ENCODE results near the gene NEDD9.

NEDD9 gene

DNA sequence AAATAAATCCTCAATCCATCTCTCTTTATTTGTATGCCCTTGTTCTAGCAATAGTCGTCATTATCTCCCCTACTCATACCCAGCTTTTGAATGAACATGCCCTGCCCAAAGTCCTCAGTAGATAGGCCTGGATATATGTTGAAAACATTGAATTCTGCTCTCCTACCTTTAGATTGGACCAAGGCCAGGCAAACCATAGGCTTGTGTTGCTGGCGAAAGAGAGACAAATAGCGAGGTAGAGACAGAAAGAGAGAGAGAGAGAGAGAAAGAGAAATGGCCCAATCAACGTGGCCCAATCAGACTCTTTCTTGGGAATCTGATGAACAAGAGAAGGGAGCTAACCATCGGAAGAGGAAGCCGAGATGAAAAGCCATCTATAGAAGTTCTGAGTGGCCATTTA is 45.2 kb downstream of the NEDD9 start:
- H3K4me3 ChIP-seq (ENCODE audit: low read length) = no peak overlapping the region
- no peak for TF ChIP-seq ZNF274 (IDR thresholded peaks at IDR 0.05; ENCODE audit: low read depth, low read length)

DNA sequence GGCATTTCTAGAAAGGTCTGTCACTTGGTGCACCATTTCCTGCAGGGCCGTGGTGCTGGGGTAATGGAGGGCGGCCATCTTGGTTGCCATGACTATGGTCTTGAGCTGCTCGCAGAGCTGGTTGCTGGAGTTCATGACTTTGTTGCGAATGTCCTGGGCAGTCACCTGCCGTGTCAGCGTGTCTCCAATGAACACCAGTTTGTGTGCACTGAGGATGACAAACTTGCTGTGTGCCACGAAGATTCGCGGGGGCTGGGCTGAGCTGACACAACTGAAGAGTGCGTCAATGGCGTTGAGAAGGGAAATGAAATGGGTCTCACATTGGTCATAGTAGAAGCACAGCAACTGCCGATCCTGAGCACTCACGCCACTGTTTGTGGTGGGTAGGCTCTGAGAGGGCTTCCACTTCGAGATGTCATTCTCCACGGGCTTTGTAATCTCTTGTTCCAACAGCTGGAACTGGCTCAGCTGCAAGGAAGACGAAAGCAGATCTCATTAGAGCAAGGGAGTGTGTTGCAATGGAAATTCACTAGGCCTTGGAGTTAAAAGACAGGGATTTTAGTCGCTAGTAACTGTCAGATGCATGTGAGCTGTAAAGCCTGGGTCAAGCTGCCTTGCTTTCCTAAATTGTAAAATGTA is 47.1 kb downstream of the NEDD9 start:
- no peak for TF ChIP-seq ZNF274 (IDR thresholded peaks at IDR 0.05; ENCODE audit: low read depth, low read length)
- no peak overlapping the region for H3K4me3 ChIP-seq (ENCODE audit: low read length)

DNA sequence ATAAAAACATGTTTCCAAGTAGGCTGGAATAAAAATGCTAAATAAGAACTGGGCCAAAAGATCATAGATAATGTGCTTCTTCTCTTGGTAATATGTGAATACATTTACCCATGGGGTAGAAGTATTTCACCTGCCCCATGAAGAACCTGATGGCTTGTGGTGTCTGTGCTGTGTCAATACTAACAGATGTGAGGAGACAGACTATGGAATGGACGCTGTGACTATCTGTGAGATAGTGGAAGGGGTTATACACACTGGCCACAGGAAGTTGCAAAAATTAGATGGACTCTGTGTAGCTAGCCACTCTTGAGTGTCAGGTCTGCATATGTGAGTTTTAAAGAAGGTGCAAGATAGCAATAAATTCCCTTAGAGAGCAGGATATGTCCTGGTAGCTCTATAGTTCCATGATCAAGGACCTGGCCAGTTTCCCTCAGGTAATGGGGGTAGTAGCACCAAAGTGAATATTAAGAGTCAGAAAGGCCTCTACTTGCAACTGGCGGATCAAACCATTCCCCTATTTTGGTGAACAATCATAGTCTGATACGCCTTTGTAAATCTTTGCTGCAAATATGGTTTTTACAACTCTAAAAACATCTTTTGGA is 48.6 kb downstream of the NEDD9 start:
- no peak overlapping the region for H3K4me3 ChIP-seq (ENCODE audit: low read length)
- TF ChIP-seq ZNF274 (IDR thresholded peaks at IDR 0.05; ENCODE audit: low read depth, low read length) = no peak

DNA sequence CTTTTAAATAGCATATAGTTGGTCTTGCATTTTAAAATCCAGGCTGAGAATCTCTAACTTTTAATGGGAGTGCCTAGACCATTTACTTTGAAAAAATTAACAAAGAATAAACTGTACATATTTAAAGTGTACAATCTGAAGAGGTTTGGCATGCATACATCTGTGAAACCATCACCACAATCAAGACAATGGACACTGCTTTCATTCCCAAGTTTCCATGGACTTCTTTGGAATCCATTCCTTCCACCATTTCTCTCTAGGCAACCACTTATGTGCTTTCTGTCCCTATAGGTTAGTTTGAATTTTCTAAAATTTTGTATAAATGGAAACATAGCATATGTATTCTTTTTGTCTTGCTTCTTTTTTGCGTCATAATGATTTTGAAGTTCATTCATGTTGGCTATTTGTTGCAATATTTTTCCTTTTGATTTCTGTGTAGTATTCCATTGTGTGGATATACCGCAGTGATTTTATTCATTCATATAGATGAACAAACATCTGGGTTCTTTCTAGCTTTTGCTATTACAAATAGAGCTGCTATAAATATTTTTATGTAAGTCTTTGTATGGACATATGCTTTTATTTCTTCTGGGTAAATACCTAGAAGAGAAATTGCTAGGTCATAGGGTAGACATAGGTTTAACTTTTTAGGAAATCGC is 50.9 kb downstream of the NEDD9 start:
- H3K4me3 ChIP-seq (ENCODE audit: low read length) = no peak overlapping the region
- no peak for TF ChIP-seq ZNF274 (IDR thresholded peaks at IDR 0.05; ENCODE audit: low read depth, low read length)

DNA sequence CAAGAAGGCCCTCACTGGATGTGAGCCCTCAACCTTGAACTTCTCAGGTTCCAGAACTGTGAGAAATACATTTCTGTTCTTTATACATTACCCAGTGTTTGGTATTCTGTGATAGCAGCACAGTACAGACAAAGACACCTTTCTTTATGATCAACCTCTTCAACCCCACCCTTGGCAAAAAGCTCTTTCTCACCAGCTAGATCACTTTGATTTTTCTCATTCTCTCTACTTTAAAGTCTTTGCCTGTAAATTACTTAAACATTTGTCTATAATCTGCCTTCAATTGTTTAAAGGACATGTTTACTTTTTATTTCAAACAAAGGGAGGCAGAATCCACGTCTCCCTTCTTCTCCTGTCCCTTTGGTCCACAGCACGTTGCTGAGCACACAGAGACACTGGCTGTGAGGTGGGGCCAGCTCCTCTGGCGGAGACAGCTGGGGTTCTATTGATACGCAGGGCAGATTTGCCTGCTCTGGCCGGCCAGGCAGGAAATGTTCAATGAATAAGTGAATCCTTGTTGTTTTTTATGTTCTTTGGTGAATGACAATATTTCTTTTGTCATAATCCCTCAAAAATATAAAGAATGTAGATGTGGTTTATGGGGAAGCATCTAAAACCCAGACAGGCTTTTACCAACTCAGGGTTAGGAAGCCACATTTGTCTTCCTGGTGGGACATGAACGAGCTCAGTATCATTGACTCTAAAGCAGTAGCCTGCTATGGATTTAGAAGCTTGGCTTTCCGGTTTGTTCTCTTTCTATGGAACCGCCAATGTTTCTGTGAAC is 52.9 kb downstream of the NEDD9 start:
- TF ChIP-seq ZNF274 (IDR thresholded peaks at IDR 0.05; ENCODE audit: low read depth, low read length) = no peak
- H3K4me3 ChIP-seq (ENCODE audit: low read length) = no peak overlapping the region

DNA sequence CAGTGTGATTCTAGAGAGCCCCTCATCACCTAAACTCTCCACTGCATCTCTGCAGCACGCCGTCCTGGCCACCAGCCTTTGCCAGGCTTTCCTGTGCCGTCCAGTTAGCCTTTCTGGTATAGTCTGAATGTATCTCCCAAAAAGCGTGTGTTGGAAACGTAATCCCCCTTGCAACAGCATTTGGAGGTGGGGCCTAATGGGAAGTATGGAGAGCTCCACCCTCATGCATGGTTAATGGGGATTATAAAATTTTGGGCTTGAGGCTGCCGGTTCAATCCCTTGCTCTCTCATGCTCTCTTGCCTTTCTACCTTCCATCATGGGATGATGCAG is 53.4 kb downstream of the NEDD9 start:
- H3K4me3 ChIP-seq (ENCODE audit: low read length) = no peak overlapping the region
- no peak for TF ChIP-seq ZNF274 (IDR thresholded peaks at IDR 0.05; ENCODE audit: low read depth, low read length)

DNA sequence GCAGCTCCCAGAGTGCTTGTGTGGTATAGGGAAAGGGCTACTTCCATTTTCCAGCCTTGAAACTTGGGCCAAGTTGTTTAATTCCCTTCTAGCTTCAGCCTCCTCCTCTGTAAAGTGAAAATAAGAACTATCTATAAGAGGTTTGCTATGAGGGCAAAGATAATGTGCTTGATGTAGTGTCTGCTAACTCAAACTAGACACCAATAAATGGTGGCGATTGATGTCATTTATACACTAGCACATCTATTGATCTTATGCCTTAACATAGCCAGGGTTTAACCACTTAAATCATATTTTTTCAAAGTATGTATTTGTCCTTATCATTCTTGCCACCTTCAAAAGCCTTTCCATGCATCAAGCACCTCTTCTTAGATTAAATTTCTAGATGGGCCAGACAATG is 55.2 kb downstream of the NEDD9 start:
- TF ChIP-seq ZNF274 (IDR thresholded peaks at IDR 0.05; ENCODE audit: low read depth, low read length) = no peak
- H3K4me3 ChIP-seq (ENCODE audit: low read length) = no peak overlapping the region

DNA sequence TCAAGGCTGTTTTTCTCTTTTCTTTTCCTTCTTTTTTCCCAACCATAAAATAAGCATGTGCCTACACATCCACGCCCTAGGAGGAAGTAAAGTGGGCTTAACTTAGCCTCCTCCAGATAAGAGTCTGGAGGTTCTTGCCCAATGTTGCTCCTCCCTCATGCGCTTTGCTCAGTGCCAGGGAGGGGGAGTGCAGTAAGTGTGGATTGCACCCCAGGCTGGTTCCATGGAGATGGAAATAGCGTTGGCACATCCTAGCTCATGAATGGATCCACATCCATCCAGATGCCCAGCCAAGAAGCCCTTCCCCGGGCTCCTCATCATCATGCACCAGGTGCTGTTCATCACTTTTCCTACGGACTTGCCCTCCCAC is 58.2 kb downstream of the NEDD9 start:
- TF ChIP-seq ZNF274 (IDR thresholded peaks at IDR 0.05; ENCODE audit: low read depth, low read length) = no peak
- no peak overlapping the region for H3K4me3 ChIP-seq (ENCODE audit: low read length)

DNA sequence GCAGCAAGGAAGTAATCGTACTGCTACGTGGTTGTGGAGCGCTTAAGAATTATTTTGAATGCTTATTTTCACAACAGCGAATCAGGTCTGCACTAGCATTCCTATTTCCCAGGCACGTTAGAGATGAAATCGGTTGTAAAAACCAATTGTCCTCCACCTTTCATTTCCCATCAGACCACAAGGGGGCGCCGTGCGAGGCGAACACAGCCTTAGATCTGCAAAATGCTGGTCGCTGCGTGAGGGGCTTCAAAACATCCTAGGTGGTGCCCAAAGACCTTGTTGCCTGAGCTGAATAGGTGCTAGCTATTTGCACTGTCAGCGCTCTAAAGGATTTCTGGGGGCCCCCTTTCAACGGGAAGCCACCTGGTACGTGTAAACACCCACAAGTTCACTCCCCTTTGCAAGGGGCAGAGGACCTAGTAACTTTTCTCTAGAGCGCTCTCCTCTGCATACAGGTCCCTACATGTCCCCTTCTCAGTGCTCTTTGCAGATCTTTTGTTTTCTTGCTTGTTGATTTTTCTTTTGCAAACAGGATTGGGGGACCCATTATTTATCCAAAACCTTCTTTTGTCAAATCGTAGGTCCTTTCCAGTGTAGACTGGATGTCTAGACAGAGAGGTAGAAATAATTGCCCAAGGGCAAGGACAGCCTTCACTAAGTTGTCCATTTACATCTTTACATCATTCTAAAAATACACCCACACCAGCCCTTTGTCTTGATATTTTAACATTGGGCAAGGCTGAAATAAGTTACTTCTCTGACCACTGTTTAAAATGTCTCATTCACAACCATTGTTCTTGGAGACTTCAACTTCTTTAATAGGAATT is 59.8 kb downstream of the NEDD9 start:
- H3K4me3 ChIP-seq (ENCODE audit: low read length) = no peak overlapping the region
- no peak for TF ChIP-seq ZNF274 (IDR thresholded peaks at IDR 0.05; ENCODE audit: low read depth, low read length)

DNA sequence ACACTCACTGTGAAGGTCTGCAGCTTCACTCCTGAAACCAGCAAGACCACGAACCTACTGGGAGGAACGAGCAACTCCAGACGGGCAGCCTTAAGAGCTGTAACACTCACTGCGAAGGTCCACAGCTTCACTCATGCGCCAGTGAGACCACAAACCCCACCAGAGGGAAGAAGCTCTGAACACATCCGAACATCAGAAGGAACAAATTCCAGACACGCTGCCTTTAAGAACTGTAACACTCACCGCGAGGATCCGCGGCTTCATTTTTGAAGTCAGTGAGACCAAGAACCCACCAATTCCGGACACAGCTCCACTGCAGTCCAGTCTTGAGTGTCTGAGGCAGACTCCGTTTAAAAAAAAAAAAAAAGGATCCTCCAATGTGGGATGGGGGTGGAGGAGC is 60.5 kb downstream of the NEDD9 start:
- TF ChIP-seq ZNF274 (IDR thresholded peaks at IDR 0.05; ENCODE audit: low read depth, low read length) = no peak
- no peak overlapping the region for H3K4me3 ChIP-seq (ENCODE audit: low read length)

DNA sequence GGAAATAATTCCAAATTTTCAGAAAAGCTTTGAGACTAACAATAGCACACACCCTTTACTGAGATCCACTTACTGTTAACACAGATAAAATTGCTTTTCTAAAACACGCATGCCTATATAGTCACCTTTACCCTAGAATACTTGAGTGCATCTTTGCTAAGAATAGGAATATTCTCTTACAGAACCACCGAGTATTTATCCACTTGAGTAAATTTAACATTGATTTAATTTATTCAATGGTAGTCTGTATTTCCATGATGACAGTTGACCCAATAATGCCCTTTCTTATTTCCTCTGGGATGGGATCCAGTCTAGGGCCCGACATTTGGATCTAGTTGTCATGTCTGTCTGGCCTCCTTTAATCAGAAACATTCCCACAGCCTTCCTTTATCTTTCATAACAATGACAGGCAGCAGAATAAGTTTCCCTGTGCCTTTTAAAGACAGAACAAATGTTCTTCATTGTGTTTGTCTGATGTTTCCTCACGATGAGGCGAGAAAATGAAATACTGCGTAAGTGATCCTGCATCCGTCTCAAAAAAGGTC is 64.3 kb downstream of the NEDD9 start:
- no peak overlapping the region for H3K4me3 ChIP-seq (ENCODE audit: low read length)
- no peak for TF ChIP-seq ZNF274 (IDR thresholded peaks at IDR 0.05; ENCODE audit: low read depth, low read length)

DNA sequence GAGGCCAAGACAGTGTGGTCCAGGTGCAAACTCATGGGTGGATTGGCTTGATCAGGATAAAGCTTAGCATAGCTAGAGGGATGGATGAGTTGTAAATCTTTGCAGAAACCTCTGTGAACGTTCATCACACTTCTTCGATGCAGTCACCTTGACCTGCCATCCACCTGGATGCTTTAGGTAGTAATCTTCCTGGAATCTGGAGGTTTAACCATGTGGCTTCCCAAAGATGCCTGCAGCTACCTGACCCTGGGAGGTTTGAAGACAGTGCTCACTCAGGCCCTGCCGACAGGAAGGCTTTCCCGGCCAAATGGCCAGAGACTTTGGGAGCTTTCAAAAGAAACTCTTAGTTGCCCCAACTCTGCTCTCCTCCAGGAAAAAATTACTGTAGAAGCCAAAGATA is 65.5 kb downstream of the NEDD9 start:
- no peak for TF ChIP-seq ZNF274 (IDR thresholded peaks at IDR 0.05; ENCODE audit: low read depth, low read length)
- no peak overlapping the region for H3K4me3 ChIP-seq (ENCODE audit: low read length)

DNA sequence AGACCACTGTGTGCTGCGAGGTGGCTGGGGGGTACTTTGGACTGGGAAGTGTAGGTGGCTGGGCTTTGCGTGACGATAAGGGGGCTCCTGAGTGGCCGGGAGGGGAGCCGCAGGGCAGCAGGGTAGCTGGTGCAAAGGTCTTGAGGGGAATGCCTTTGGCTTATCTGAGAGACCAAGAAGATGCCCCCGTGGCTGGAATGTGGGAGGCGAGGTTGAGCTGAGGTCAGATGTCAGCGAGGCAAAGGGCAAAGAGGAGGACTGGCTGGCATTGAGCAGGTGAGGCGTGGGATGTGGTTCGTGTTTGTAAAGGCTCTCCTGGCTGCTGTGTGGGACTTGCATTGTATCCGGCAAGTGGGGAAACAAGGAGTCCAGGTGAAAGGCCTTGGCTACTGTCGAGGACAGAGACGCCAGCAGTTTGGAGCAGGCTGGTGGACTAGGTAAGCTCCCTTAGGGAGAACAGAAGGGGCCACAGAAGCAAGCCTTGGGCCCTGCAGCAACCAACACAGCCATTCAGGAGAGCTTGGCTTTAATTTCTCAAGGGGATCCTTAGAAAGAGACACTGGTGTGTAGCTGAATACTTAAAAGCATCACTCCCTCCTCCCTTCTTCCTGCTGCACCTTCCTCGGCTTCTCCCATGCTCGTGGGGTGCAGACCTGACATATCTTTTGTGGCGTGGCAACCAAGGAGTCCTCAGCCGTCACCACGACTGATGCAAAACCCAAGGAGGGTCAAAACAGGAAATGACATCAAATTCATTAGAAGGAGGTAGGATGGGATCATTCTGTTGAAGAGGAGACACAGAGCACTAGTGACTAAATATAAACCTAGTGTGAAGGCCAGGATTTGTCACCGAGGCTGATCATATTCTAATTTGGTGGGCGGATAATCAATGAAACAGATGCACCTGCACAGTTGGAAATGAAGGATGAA is 67.5 kb downstream of the NEDD9 start:
- TF ChIP-seq ZNF274 (IDR thresholded peaks at IDR 0.05; ENCODE audit: low read depth, low read length) = no peak
- H3K4me3 ChIP-seq (ENCODE audit: low read length) = no peak overlapping the region

All from GM08714 (cell line).